IgD-negative memory B cell (primary cell): ENCODE data around the gene NDRG4. TPM values are rescaled to one million over a fixed set of nuclear protein-coding genes. Genes with fewer than 3 reads are reported as not detected.
A peak's percentile ranks its signal among the peaks of the same experiment; 100 is the strongest.

ENCODE experiments used
- H3K27ac Mint-ChIP-seq, 3 donors: one replicate each; pipeline ENCODE4 v1.8.0; 2020 to 2022; ENCODE audit warnings: mild to moderate bottlenecking in 3 of 3, mixed read lengths in 3 of 3, moderate library complexity in 1 of 3
- H3K27me3 Mint-ChIP-seq: one replicate; pipeline ENCODE4 v1.8.0; 2021; ENCODE audit warnings: mixed read lengths
- H3K36me3 Mint-ChIP-seq: one replicate; pipeline ENCODE4 v1.8.0; 2020; ENCODE audit warnings: mild to moderate bottlenecking, mixed read lengths
- H3K4me1 Mint-ChIP-seq, 3 donors: one replicate each; pipeline ENCODE4 v1.8.0; 2020 to 2022; ENCODE audit warnings: mixed read lengths in 3 of 3, mild to moderate bottlenecking in 1 of 3
- H3K4me3 Mint-ChIP-seq, 4 donors: one replicate each; pipeline ENCODE4 v1.8.0; 2020 to 2022; ENCODE audit warnings: mild to moderate bottlenecking in 4 of 4, mixed read lengths in 4 of 4, moderate library complexity in 3 of 4
- H3K9me3 Mint-ChIP-seq, 3 donors: one replicate each; pipeline ENCODE4 v1.8.0; 2020 to 2021; ENCODE audit warnings: mixed read lengths in 3 of 3, mild to moderate bottlenecking in 1 of 3
- polyA plus RNA-seq: library from polyadenylated mRNA; unstranded; fragments of 300-500 nt; fragmentation: Illumina TruSeq; gene quantifications from one replicate; pipeline ENCODE4 v1.2.3, GENCODE V29; 2021

The NDRG4 gene
- polyA plus RNA-seq, 1 donor from 2014 or later, result 0.81 TPM

- peak overlapping the region in 1 of 3 donors; percentile 67 for H3K27ac Mint-ChIP-seq
These were observed 2.5 kb upstream of the NDRG4 start for GRCh38 chr16:58497468-58497867.

DNA sequence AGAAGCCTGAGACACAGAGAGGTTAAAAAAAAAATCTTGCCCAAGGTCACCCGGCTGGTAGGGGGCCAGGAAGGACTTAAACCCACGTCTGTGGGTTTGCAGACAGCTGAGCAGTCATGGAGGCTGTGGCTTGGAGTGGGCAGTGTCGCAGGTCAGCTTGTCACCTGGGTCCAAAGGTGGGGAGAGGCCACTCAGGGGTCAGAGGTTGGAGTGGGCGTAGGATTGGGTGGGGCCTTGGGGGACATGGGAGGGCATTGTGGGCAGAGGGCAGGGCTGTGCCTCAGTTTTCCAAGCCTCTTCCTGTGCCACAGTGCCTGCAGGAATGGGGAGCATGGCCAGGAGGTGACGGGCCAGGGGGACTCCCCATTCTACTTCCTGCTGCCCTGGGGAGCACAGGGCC lies 2.0 kb upstream of the NDRG4 start:
- H3K36me3 Mint-ChIP-seq, result no peaks in the 10 kb centered on the region
- H3K27ac Mint-ChIP-seq, result peak overlapping the region in 1 of 3 donors; percentile 67
- H3K9me3 Mint-ChIP-seq, result no peaks in the 10 kb centered on the region
- peaks cover 8% of the 10 kb centered on the region for H3K27me3 Mint-ChIP-seq
- peaks cover 0 to 18% (median 3%) of the 10 kb centered on the region in 3 donors for H3K4me1 Mint-ChIP-seq
- H3K4me3 Mint-ChIP-seq, result no peak overlapping the region

More at GRCh38 chr16:58497468-58497867, 2.5 kb upstream of the NDRG4 start:
- Mint-ChIP-seq H3K4me1 (peaks cover 0 to 18% (median 3%) of the 10 kb centered on the region in 3 donors), H3K4me3 (no peak overlapping the region), H3K36me3 (no peaks in the 10 kb centered on the region), H3K27me3 (peaks cover 8% of the 10 kb centered on the region), H3K9me3 (no peaks in the 10 kb centered on the region)

DNA sequence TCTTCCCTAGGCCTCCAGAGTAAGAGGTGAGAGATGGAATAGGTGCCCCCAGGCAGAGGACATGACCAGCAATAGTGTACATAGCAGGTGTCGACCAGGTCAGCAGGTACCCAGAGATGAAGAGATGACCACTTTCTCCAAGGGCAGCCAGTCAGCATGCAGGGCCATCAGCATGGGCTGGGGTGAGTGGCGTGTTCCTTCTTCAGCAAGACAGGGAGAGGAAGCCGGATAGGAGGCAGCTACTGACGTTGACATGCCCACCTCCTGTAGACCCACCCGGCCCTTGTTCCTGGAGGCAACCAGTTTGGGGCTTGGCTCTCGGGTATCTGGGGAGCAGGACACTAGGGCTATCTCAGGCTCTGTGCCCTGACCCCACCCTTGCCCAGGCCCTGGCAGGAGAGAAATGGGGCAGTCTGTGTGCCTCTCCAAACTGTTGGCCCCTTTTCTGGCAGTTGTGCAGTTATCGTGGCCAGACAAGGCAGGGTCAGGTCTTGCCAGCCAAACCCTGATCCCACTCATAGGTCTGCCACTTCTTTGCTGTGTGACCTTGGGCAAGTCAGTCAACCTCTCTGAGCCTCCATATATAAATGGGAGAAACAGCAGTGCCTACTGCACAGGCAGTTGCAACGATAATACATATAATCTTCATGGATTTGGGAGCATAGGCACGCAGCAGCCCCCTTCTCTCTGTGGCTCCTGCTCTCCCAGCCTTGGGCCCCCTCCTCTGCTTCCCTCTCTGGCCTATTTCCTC lies 1.4 kb upstream of the NDRG4 start:
- no peak overlapping the region for H3K27ac Mint-ChIP-seq
- peak overlapping the region in 1 of 4 donors; percentile 81 for H3K4me3 Mint-ChIP-seq
- H3K4me1 Mint-ChIP-seq, result peaks cover 0 to 18% (median 3%) of the 10 kb centered on the region in 3 donors
- H3K27me3 Mint-ChIP-seq, result peaks cover 8% of the 10 kb centered on the region
- H3K36me3 Mint-ChIP-seq, result no peaks in the 10 kb centered on the region
- no peaks in the 10 kb centered on the region for H3K9me3 Mint-ChIP-seq

- Mint-ChIP-seq H3K4me1 (peaks cover 0 to 17% (median 3%) of the 10 kb centered on the region in 3 donors), H3K27me3 (peaks cover 8% of the 10 kb centered on the region), H3K9me3 (no peaks in the 10 kb centered on the region), H3K36me3 (no peaks in the 10 kb centered on the region), H3K27ac (no peak overlapping the region), H3K4me3 (peak overlapping the region in 1 of 4 donors; percentile 65)
These were observed 841 bp upstream of the NDRG4 start for GRCh38 chr16:58499092-58499511.

DNA sequence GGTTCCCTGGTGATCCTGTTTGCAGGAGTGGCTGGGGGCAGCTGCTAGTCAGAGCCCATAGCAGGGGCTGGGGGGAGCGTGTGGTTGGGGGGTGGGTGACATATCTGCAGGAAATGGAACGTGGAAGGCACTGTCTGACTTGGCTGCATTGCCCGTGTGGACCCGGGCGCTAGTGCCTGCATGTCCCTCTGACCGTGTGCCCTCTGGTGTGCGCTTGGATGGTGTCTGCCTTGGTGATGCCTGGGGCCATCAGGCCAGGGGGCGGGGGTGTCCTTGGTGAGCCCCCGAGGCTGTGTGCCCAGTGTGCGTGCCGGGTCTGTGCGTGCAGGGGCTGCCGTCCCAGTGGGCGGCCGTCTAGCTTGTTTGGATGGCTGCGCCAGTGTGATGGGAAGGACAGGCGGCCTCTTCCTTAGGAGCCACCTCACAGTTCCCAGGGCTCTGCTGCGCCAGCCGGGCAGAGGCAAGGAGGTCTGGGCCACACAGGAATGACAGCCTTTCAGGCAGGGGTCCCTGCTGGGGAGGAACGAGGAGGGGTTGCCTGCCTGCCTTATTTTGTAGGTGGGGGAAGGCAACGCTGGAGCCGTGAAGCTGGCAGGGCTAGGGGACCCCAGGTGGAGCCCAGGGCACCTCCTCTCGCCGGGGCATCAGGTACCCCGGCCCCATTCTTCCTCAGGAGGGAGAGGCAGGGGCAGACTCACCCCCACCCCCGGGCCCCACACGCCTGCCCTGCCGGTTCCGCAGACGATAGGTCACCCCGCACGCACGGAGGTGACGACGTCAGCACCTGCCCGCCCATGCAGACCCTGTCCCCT lies 693 bp downstream of the NDRG4 start:
- no peaks in the 10 kb centered on the region for H3K36me3 Mint-ChIP-seq
- peak overlapping the region in 1 of 3 donors; percentile 1 for H3K27ac Mint-ChIP-seq
- H3K4me1 Mint-ChIP-seq, result peaks cover 0 to 11% (median 3%) of the 10 kb centered on the region in 3 donors
- H3K4me3 Mint-ChIP-seq, result peak overlapping the region; percentile 58 to 93 (median 82)
- peaks cover 7% of the 10 kb centered on the region for H3K27me3 Mint-ChIP-seq
- H3K9me3 Mint-ChIP-seq, result no peaks in the 10 kb centered on the region

DNA sequence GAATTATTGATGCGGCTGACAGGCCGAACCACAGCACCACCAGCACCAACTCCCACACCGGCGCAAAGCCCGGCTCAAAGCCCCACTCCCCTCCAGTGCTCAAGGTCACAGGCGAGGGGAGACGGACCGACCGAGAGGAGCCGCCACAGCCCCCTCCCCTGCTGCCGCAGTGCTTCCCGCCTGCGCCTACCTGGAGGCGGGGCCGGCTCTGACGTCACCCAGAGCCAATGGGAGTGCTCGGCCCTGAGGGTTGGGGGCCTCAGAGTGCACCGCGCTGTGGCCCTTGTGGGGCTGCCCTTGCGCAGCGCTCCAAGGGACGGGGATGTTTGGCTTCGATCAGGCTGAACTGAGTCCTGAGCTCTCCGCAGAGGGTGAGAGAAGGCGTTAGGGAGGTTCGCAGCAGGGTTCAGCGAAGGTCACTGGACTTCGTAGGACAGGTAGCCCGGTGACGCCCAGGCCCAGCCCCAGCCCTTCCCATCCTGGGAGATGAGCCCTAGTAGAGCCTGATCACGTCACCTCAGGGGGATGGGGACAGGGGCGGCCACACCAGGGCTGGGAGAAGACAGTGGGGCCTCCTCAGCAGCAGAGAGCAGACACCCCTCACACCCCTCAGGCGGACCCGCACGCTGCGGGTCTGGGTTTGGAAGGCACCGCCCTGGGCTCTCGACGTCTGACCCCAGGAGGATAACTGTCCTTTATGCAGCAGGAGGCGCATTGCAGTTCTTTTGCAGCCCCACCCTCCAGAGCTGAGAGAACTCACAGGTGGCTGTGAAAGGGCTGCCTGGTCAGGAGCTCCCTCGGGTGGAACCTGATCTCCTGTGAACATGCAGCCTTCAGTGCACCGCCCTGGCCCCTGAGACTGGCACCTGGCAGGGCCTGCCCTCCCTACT lies 1.5 kb downstream of the NDRG4 start:
- no peaks in the 10 kb centered on the region for H3K9me3 Mint-ChIP-seq
- peaks cover 7% of the 10 kb centered on the region for H3K27me3 Mint-ChIP-seq
- peak overlapping the region in 1 of 3 donors; percentile 71 for H3K27ac Mint-ChIP-seq
- peak overlapping the region; percentile 72 to 93 (median 82) for H3K4me3 Mint-ChIP-seq
- peaks cover 0 to 10% (median 3%) of the 10 kb centered on the region in 3 donors for H3K4me1 Mint-ChIP-seq
- H3K36me3 Mint-ChIP-seq, result no peaks in the 10 kb centered on the region

DNA sequence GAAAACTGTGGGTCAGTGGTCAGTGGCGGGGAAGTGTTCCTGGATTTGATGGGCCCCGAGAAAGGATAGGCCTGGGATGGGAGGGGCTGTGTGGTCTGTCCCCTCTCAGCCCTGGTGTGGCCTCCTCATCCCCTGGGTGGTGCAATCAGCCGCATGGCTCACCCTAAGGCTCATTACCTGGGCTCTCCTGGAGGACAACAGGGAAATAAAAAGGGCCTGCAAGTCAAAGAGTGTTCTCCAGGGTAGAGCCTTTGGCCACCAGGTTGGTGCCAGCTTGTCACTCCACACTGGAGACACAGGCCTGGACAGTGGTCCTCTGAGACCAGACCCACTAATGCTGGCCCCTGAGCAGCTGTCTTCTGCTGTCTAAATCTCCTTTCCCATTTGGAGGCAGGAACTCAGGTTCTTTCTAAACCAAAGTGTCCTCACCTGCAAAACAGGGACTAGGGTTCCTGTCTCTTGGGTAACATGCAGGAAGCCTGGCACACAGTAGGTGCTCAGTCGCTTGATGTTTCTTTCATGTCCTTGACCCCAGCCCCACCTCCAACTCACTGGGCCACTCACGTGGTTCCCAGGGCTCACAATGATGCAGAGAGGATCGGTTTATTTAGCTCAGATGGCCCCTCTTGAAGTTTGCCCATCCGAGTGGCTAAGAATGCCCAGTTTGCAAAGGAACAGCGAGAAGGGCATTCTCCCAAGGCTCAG lies 2.4 kb downstream of the NDRG4 start:
- H3K27ac Mint-ChIP-seq, result no peak overlapping the region
- no peaks in the 10 kb centered on the region for H3K36me3 Mint-ChIP-seq
- H3K9me3 Mint-ChIP-seq, result no peaks in the 10 kb centered on the region
- peak overlapping the region in 2 of 4 donors; percentile 52 to 72 for H3K4me3 Mint-ChIP-seq
- peaks cover 0 to 10% (median 2%) of the 10 kb centered on the region in 3 donors for H3K4me1 Mint-ChIP-seq
- peaks cover 7% of the 10 kb centered on the region for H3K27me3 Mint-ChIP-seq

DNA sequence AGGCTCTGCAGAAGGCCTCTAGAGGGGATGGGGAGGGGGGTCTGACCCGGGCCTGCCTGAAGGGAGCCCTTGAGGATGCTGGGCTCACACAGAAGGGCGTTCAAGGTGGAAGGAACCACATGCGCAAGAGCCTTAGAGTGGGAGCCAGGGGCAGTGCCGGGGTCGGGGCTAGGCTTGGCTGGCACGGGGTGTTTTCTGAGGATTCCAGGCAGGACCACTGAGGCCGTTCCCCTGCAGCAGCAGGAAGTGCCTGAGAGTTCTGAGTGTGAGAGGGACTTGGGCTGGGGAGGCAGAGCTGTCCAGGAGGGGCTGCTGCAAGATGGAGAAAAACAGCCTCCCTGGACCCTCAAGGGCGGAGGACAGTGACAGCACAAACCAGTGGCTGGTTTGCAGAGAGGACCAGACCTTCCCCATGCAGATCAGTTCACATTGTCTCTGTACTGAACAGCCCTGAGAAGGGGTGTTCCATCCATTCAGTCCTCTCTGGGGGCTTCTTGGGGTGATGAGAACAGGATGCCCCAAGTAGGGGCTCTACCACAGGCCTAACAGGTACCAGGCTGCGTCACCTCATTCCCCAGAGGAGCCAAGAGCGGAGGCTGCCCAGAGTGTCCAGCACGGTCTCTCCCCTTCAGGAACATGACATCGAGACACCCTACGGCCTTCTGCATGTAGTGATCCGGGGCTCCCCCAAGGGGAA lies 3.4 kb downstream of the NDRG4 start:
- Mint-ChIP-seq H3K36me3 (no peaks in the 10 kb centered on the region), H3K9me3 (no peaks in the 10 kb centered on the region), H3K27me3 (peaks cover 4% of the 10 kb centered on the region), H3K4me3 (peak overlapping the region in 1 of 4 donors; percentile 18), H3K4me1 (peaks cover 0 to 10% (median 2%) of the 10 kb centered on the region in 3 donors), H3K27ac (no peak overlapping the region)

DNA sequence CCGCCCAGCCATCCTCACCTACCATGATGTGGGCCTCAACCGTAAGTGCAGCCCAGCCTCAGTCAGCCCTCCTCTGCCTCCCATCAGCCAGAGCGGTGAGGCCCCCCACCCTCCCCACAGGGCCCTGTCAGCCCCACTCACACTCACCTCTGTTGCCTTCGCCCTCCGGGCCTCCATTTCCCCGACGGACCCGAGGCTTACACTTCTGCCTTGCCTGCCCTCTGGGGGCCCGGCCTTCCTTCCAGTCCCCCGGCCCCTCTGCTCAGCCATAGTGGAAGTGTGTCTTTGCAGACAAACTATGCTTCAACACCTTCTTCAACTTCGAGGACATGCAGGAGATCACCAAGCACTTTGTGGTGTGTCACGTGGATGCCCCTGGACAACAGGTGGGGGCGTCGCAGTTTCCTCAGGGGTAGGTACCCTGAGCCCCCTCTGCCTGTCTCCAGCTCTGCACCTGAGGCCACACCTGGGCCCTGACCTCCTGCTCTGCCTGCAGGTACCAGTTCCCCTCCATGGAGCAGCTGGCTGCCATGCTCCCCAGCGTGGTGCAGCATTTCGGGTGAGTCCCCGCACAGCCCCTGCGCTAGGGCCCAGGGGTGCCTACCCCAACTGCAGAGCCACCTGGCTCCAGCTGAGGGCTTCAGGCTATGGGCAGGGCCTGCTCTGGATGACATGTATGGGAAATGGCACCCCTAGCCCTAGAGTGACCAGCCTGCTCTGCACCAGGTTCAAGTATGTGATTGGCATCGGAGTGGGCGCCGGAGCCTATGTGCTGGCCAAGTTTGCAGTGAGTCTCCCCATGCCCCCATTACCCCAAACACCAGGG lies 4.1 kb downstream of the NDRG4 start:
- no peaks in the 10 kb centered on the region for H3K9me3 Mint-ChIP-seq
- H3K36me3 Mint-ChIP-seq, result no peaks in the 10 kb centered on the region

DNA sequence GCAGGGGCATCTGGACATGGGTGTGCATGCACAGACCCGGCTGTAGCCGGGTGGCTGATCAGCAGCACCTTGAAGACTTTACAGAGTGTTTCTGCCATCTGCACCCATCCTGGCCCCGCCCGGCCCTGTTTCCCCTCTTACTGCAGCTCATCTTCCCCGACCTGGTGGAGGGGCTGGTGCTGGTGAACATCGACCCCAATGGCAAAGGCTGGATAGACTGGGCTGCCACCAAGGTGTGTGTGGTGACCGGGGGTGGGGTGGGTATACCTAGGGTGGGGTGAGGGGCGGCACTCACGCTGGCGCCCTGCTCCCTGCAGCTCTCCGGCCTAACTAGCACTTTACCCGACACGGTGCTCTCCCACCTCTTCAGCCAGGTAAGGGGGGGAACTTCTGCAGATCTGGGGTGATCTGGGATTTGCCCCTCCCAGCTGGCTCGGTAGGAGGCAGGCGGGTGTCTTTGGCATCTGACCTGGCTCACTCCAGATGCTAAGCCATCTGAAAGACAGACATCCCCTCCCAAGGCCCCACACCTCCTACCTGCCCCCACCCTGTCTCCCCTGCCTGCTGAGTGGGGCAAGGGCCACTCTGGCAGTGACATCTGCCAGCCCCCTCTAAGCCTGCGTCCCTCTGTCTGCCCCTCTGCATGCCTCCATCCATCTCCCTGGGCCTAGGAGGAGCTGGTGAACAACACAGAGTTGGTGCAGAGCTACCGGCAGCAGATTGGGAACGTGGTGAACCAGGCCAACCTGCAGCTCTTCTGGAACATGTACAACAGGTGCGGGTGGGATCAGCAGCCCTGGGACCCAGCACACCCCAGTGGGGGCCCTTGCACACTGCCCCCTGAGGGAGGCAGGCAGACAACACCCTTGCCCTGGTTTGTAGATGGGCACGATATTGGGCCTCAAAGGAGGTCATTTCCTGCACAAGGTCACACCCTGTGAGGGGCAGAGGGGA lies 6.6 kb downstream of the NDRG4 start:
- no peaks in the 10 kb centered on the region for H3K9me3 Mint-ChIP-seq
- no peaks in the 10 kb centered on the region for H3K36me3 Mint-ChIP-seq
- no peak overlapping the region for H3K4me3 Mint-ChIP-seq
- no peaks in the 10 kb centered on the region for H3K27me3 Mint-ChIP-seq
- H3K27ac Mint-ChIP-seq, result no peak overlapping the region
- peaks cover 0 to 2% (median 0%) of the 10 kb centered on the region in 3 donors for H3K4me1 Mint-ChIP-seq

More for the DNA sequence above, 4.1 kb downstream of the NDRG4 start:
- Mint-ChIP-seq H3K27ac (no peak overlapping the region), H3K27me3 (peaks cover 4% of the 10 kb centered on the region), H3K4me1 (peaks cover 0 to 10% (median 2%) of the 10 kb centered on the region in 3 donors), H3K4me3 (peak overlapping the region in 1 of 4 donors; percentile 8)

DNA sequence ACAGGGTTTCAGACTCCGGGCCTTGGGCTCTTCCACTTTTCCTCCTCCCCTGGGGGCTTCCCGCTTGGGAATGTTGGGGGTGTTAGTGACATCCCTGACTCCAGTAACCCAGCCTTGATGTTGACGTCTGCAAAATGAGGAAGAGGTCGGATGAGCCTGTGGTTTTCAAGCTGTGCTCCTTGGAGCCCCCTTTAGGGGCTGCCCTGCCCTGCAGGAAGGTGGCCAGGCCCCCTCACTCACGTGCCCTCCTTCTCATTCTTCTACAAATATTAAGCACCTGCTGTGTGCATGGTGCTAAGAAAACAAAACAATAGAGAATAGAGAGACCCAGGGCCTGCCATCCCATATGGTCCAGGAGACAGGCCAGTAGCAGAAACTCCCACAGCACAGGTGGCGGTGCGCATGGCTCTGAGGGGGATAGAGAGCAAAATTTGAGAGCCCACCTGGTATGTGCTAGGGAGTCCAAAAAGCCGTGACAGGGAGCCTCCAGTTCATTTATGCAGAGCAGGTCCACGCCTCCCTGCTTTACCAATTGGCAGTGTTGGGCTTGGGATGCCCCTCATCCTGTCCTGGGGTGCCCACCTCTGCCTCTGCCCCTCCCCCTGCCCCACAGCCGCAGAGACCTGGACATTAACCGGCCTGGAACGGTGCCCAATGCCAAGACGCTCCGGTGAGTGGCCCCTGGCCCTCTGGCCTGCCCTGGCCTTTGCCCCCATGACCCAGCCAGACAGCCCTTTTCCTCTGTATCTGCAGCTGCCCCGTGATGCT lies 7.4 kb downstream of the NDRG4 start:
- no peaks in the 10 kb centered on the region for H3K4me1 Mint-ChIP-seq
- no peaks in the 10 kb centered on the region for H3K27me3 Mint-ChIP-seq
- H3K36me3 Mint-ChIP-seq, result no peaks in the 10 kb centered on the region
- no peak overlapping the region for H3K27ac Mint-ChIP-seq
- H3K9me3 Mint-ChIP-seq, result no peaks in the 10 kb centered on the region
- no peak overlapping the region for H3K4me3 Mint-ChIP-seq
